Mucosa of descending colon (tissue), 3 donors: ENCODE measurements around the gene FBXO7. TPM values are rescaled to one million over a fixed set of nuclear protein-coding genes. Genes with fewer than 3 reads are reported as not detected.

Experiments used
- ATAC-seq: fragments of 200-7000 bp; cut with Tn5 transposase; one replicate; pipeline ENCODE4 v1.9.1; 2020; ENCODE audit warnings: mild to moderate bottlenecking, moderate library complexity
- DNase-seq, 3 donors: peaks; one replicate each; pipeline ENCODE4 v3.0.0-alpha.2; 2020
- H3K36me3 ChIP-seq: fragments of 200-600 bp; one replicate; pipeline ENCODE4 v1.8.0; 2021; ENCODE audit warnings: low read depth, mild to moderate bottlenecking
- H3K4me1 ChIP-seq: fragments of 200-600 bp; one replicate; pipeline ENCODE4 v1.8.0; 2021; ENCODE audit warnings: low read depth, mild to moderate bottlenecking
- H3K4me3 ChIP-seq: fragments of 200-600 bp; one replicate; pipeline ENCODE4 v1.8.0; 2021; ENCODE audit warnings: mild to moderate bottlenecking
- H3K9me3 ChIP-seq: fragments of 200-600 bp; one replicate; pipeline ENCODE4 v1.8.0; 2021; ENCODE audit warnings: mild to moderate bottlenecking
- intact Hi-C, 2 donors: fragments of 100-400 bp; cut with DNase I in 1 of 2; cut with micrococcal nuclease in 1 of 2; formaldehyde crosslinking; loops; one replicate each; pipeline versions ENCODE4 v1.11.0 to v1.11.1; 2022; cut with DNase I, micrococcal nuclease
- total RNA-seq, 3 donors: library from RNA; stranded (reverse); fragmentation: NEBNext Ultra II Directional in 2 of 3; extraction: Animal tissue kit (Norgen Biotek cat#: 25700) in 2 of 3; gene quantifications; one replicate each; pipeline versions ENCODE4 v1.2.1 to v1.2.4, GENCODE V29; 2021 to 2023
- TF ChIP-seq, protein P1 (sequence below): fragments of 200-600 bp; IDR thresholded peaks from one replicate; pipeline ENCODE4 v1.8.0; 2022; ENCODE audit warnings: antibody characterized with exemption, mild to moderate bottlenecking
- donor health status: DM: no; HTN: no; CAD: no; lungs with moderate emphysema.
- donor health status: DM: no; HTN: no; CAD: no.
- donor health status: DM: no; HTN: yes; CAD: no.

The FBXO7 gene
- total RNA-seq, 3 donors from 2014 or later = 63.0 to 84.3 (median 71.5) TPM

DNA sequence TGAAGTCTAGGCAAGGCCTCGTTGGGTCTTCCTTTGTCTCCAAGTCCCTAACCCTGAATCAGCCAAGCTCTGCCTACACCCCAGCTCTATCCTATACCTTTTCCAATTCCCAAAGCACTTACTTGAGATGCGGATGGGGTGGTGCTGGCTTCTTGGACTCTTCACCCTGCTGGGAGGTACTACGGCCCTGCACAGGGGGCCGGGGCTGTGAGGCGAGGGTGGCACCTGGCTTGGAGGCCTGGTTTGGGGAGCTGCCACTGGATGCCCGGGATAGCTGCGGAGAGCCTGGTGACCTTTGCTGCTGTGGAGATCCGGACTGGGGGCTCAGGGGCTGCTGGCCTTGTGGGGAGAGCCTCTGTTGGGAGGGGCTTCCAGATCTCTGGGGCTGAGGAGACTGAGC, 43.3 kb downstream of the FBXO7 start:
- Histone ChIP-seq H3K4me3 (no peak overlapping the region), H3K4me1 (no peaks in the 10 kb centered on the region), H3K9me3 (no peaks in the 10 kb centered on the region), H3K36me3 (no peaks in the 10 kb centered on the region)
- ATAC-seq = no peak
- DNase-seq = no peak
- TF ChIP-seq, protein P1, sequence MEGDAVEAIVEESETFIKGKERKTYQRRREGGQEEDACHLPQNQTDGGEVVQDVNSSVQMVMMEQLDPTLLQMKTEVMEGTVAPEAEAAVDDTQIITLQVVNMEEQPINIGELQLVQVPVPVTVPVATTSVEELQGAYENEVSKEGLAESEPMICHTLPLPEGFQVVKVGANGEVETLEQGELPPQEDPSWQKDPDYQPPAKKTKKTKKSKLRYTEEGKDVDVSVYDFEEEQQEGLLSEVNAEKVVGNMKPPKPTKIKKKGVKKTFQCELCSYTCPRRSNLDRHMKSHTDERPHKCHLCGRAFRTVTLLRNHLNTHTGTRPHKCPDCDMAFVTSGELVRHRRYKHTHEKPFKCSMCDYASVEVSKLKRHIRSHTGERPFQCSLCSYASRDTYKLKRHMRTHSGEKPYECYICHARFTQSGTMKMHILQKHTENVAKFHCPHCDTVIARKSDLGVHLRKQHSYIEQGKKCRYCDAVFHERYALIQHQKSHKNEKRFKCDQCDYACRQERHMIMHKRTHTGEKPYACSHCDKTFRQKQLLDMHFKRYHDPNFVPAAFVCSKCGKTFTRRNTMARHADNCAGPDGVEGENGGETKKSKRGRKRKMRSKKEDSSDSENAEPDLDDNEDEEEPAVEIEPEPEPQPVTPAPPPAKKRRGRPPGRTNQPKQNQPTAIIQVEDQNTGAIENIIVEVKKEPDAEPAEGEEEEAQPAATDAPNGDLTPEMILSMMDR = no peak
- intact Hi-C loops = no loop called here

DNA sequence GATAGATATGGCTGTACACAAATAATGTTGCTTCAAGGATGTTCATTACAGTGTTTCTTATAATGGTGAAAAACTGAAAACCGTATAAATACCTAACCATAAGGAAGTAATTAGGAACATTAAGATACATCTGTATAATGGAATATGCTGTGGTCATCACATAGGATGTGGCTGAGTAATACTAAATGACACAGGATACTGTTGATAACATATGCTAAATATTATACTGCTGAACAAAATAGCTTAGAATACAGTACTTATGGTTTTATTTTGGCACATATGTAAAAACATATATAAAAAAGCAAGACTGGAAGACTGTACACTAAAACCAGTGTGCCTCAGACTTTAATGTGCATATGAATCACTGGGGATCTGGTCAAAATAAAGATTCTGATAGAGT, 43.8 kb downstream of the FBXO7 start:
- intact Hi-C loops = no loop called here
- DNase-seq = no peak
- Histone ChIP-seq H3K36me3 (no peaks in the 10 kb centered on the region), H3K4me1 (no peaks in the 10 kb centered on the region), H3K4me3 (no peak overlapping the region), H3K9me3 (no peaks in the 10 kb centered on the region)
- TF ChIP-seq, protein P1 = no peak
- ATAC-seq = no peak

DNA sequence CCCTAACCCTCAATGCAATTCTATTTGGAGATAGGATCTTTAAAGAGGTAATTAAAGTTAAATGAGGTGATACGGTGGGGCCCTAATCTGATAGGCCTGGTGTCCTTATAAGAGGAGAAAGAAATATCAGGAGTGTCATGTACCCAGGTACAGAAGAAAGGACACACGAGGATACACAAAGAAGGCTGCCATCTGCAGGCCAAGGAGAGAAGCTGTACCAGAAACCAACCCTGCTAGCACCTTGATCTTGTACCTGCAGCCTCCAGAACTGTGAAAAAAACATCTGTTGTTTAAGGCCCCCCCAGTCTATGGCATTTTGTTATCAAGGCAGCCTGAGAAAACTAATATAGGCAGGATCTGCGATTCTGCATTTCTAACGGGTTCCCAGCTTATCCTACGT, 44.2 kb downstream of the FBXO7 start:
- Histone ChIP-seq H3K36me3 (no peaks in the 10 kb centered on the region), H3K4me1 (no peaks in the 10 kb centered on the region), H3K9me3 (no peaks in the 10 kb centered on the region), H3K4me3 (no peak overlapping the region)
- ATAC-seq (no peak), DNase-seq (no peak)
- intact Hi-C loops = no loop called here
- TF ChIP-seq, protein P1 = no peak

DNA sequence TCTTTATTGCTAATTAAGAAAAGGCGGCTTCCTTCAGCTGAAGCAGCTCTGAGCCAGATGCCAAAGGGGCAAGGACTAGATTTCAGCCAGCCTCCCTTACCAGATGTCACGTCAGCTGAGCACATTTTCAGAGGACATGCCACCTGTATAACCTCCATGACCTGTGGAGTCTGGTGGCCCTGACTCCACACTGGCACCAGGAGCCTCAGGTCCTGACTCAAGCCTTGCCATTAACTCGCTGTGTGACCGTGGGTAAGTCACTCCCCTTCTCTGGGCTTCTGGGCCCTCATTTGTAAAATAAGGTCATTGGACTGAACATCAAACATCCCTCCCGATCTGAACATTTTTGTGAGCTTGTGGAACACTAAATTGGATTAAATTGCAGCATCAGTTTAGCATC, 46.0 kb downstream of the FBXO7 start:
- intact Hi-C loops = loop anchor here in 1 of 2 donors (10.0 kb wide), 1 partner anchor 464 kb away; no protein-coding TSS in a partner anchor

DNA sequence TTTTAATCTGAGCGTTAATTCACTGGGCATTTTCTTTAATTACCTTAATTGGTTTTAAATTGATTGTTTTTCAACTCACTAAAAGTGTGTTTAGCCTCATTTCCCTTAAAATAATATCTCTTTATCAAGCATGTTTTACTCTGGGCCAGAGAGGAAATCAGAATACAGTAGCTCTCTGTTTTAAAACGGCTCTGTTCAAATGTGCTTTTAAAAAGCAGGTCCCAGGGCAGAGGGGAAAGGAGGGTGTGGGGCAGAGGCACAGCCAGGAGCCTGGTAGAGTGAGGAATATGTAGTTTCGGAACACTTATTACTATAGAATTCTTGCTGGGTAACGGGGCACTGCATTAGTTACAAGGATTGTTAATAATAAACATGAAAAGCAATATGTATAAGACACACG, 47.6 kb downstream of the FBXO7 start:
- Histone ChIP-seq H3K4me1 (no peaks in the 10 kb centered on the region), H3K4me3 (no peak overlapping the region), H3K9me3 (no peaks in the 10 kb centered on the region), H3K36me3 (no peaks in the 10 kb centered on the region)
- TF ChIP-seq, protein P1 = no peak
- DNase-seq (no peak), ATAC-seq (no peak)
- intact Hi-C loops = loop anchor here in 1 of 2 donors (10.0 kb wide), 1 partner anchor 463 kb away; no protein-coding TSS in a partner anchor

More for the DNA sequence above, 46.0 kb downstream of the FBXO7 start:
- TF ChIP-seq, protein P1 = no peak
- Histone ChIP-seq H3K9me3 (no peaks in the 10 kb centered on the region), H3K36me3 (no peaks in the 10 kb centered on the region), H3K4me3 (no peak overlapping the region), H3K4me1 (no peaks in the 10 kb centered on the region)
- no peak for ATAC-seq
- DNase-seq = no peak

DNA sequence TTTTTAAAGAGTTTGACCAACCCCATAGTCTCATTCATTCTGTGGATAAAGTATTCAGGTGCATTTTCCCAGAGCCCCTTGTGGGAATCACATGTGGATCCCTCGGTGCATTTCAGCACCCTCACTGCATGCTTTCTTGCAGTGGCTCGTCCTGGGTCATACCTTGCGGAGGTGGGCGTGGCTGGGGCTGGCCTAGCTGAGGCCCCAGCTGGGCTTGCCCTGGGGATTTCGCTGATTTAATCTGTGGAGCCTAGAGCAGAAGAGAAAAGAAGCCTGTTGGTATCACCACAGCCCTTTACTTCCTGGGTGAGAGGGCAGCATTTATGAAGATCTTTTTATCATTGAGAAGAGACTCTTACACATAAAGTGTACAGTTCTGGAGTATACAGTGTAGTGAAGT, 53.1 kb downstream of the FBXO7 start:
- no peaks in the 10 kb centered on the region for H3K9me3 ChIP-seq
- TF ChIP-seq, protein P1 = no peak
- H3K36me3 ChIP-seq = no peaks in the 10 kb centered on the region
- H3K4me1 ChIP-seq = peaks cover 12% of the 10 kb centered on the region
- DNase-seq (no peak), ATAC-seq (no peak)
- H3K4me3 ChIP-seq = no peak overlapping the region
- intact Hi-C loops = loop anchor here in 1 of 2 donors (5.0 to 10.0 kb wide), 2 partner anchors 270 to 457 kb away; no protein-coding TSS in a partner anchor
